Spleen (tissue), 11 donors: ENCODE data around the gene CMIP. TPM values are rescaled to one million over a fixed set of nuclear protein-coding genes. Genes with fewer than 3 reads are reported as not detected.

Experiments used
- DNase-seq: peaks from one replicate; pipeline ENCODE4 v3.0.0-alpha.2; 2020
- H3K27ac ChIP-seq, 8 donors: fragments of 200-600 bp; sonication (generic) in 7 of 8; 1 replicate in 4 of 8; 2 replicates in 4 of 8; pipeline versions ENCODE4 v1.5.0 to v1.8.0; 2016 to 2021; ENCODE audit warnings: inconsistent platforms in 4 of 8, mild to moderate bottlenecking in 4 of 8, moderate library complexity in 1 of 8
- H3K27me3 ChIP-seq, 7 donors: fragments of 200-600 bp; sonication (generic) in 6 of 7; replicated peaks in 1 of 7; 1 replicate in 4 of 7; 2 replicates in 3 of 7; pipeline versions ENCODE4 v1.5.0 to v1.8.0; 2016 to 2021; ENCODE audit warnings: inconsistent platforms in 3 of 7, mild to moderate bottlenecking in 1 of 7
- H3K36me3 ChIP-seq, 6 donors: fragments of 200-600 bp; sonication (generic) in 5 of 6; 1 replicate in 4 of 6; 2 replicates in 2 of 6; pipeline versions ENCODE4 v1.5.0 to v1.8.0; 2016 to 2021; ENCODE audit warnings: inconsistent platforms in 2 of 6
- H3K4me1 ChIP-seq, 6 donors: fragments of 200-600 bp; sonication (generic) in 5 of 6; 1 replicate in 3 of 6; 2 replicates in 3 of 6; pipeline versions ENCODE4 v1.5.0 to v1.8.0; 2016 to 2021; ENCODE audit warnings: inconsistent platforms in 3 of 6
- H3K4me3 ChIP-seq, 8 donors: fragments of 200-600 bp; sonication (generic) in 7 of 8; 1 replicate in 4 of 8; 2 replicates in 4 of 8; pipeline versions ENCODE4 v1.5.0 to v1.8.0; 2016 to 2021; ENCODE audit warnings: inconsistent platforms in 4 of 8, mild to moderate bottlenecking in 4 of 8, moderate library complexity in 2 of 8
- H3K9me3 ChIP-seq, 8 donors: fragments of 200-600 bp; sonication (generic) in 7 of 8; 1 replicate in 4 of 8; 2 replicates in 4 of 8; pipeline versions ENCODE4 v1.5.0 to v1.8.0; 2016 to 2021; ENCODE audit warnings: inconsistent platforms in 4 of 8
- POLR2A ChIP-seq, 3 donors: fragments of 450-650 bp; IDR thresholded peaks; one replicate each; pipeline ENCODE4 v1.5.1; 2017; ENCODE audit warnings: antibody characterized with exemption in 3 of 3, mild to moderate bottlenecking in 1 of 3
- POLR2AphosphoS5 ChIP-seq, 3 donors: sonication (generic); formaldehyde crosslinking; IDR thresholded peaks; one replicate each; pipeline ENCODE4 v1.5.1; 2017; ENCODE audit warnings: antibody characterized with exemption in 3 of 3
- WGBS, 5 donors: extraction: QIAGEN DNeasy Blood & Tissue Kit in 3 of 5; methylation state at CpG; one replicate each; pipeline versions ENCODE4 v1.1.5 to v1.1.7; 2013 to 2018; 5-methylcytosine and 5-hydroxymethylcytosine counted together
- intact Hi-C: fragments of 100-400 bp; cut with DNase I; formaldehyde crosslinking; loops from one replicate; pipeline ENCODE4 v1.15.0; 2023; ENCODE audit warnings: low total_unique reads
- polyA plus RNA-seq, 3 donors: library from polyadenylated mRNA; stranded (reverse); fragments of 200-250 nt; gene quantifications; one replicate each; pipeline ENCODE4 v1.2.1, GENCODE V29; 2013
- total RNA-seq, 7 donors: library from RNA; depleted of rRNA in 3 of 7; stranded (reverse); fragments of >200 nt in 3 of 7; fragmentation: NEBNext Ultra II Directional in 4 of 7; extraction: Animal tissue kit (Norgen Biotek cat#: 25700) in 4 of 7; gene quantifications; one replicate each; pipeline versions ENCODE4 v1.1.0 to v1.2.1, GENCODE V29; 2016 to 2021
- TF ChIP-seq, protein P1 (sequence below), 11 experiments: fragments of 200-600 bp in 7 of 11; fragments of 450-650 bp in 4 of 11; sonication (generic) in 4 of 11; IDR thresholded peaks in 8 of 11; conservative IDR thresholded peaks in 3 of 11; 1 replicate in 7 of 11; 2 replicates in 4 of 11; pipeline versions ENCODE4 v1.4.0 to v1.8.0; 2016 to 2021; ENCODE audit warnings: antibody characterized with exemption in 11 of 11, inconsistent platforms in 4 of 11, mild to moderate bottlenecking in 1 of 11
- donor health status: healthy with polysubstance abuse.
- donor health status: DM: no; HTN: no; CAD: no; lungs with moderate emphysema.
- donor health status: DM: no; HTN: no; CAD: no.
- donor health status: Bipolar disorder and iron deficiency.
- donor health status: healthy.
- donor health status: DM: no; HTN: no; CAD: no.
- donor health status: DM: yes; HTN: yes; CAD: no.

Gene CMIP
- total and polyA plus RNA-seq, 10 donors: 6.0 to 107 (median 63.6) TPM

DNA sequence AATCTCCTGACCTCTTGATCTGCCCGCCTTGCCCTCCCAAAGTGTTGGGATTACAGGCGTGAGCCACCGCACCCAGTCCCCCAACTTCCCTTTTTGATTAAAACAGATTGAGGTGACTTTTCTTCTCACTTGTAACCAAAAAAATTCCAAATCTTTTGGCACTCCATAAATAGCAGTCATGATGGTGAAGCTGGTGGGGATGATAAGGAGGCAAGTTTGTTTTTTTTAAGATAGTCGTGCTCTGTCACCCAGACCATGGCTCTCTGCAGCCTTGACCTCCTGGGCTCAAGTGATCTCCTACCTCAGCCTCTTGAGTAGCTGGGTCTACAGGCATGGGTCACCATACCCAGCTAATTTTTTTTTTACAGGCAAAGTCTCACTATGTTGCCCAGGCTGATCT lies 299.8 kb downstream of the CMIP start:
- no peak for DNase-seq
- no peak overlapping the region for H3K27ac ChIP-seq
- H3K4me1 ChIP-seq: peaks cover 15 to 78% (median 40%) of the 10 kb centered on the region in 6 donors
- no peak overlapping the region for H3K4me3 ChIP-seq
- H3K9me3 ChIP-seq: no peaks in the 10 kb centered on the region
- intact Hi-C loops: no loop called here
- no peaks in the 10 kb centered on the region for H3K36me3 ChIP-seq
- no peak for TF ChIP-seq POLR2A (IDR thresholded peaks at IDR 0.05)
- no peak for TF ChIP-seq POLR2AphosphoS5 (IDR thresholded peaks at IDR 0.05)
- TF ChIP-seq, protein P1, sequence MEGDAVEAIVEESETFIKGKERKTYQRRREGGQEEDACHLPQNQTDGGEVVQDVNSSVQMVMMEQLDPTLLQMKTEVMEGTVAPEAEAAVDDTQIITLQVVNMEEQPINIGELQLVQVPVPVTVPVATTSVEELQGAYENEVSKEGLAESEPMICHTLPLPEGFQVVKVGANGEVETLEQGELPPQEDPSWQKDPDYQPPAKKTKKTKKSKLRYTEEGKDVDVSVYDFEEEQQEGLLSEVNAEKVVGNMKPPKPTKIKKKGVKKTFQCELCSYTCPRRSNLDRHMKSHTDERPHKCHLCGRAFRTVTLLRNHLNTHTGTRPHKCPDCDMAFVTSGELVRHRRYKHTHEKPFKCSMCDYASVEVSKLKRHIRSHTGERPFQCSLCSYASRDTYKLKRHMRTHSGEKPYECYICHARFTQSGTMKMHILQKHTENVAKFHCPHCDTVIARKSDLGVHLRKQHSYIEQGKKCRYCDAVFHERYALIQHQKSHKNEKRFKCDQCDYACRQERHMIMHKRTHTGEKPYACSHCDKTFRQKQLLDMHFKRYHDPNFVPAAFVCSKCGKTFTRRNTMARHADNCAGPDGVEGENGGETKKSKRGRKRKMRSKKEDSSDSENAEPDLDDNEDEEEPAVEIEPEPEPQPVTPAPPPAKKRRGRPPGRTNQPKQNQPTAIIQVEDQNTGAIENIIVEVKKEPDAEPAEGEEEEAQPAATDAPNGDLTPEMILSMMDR (IDR thresholded peaks at IDR 0.05 in 8 of 11, conservative IDR thresholded peaks at IDR 0.05 in 3 of 11): no peak
- H3K27me3 ChIP-seq: no peaks in the 10 kb centered on the region
- WGBS, 5 donors: 48 to 84% (median 70%) methylated on average over 4 of the region's 4 CpGs

DNA sequence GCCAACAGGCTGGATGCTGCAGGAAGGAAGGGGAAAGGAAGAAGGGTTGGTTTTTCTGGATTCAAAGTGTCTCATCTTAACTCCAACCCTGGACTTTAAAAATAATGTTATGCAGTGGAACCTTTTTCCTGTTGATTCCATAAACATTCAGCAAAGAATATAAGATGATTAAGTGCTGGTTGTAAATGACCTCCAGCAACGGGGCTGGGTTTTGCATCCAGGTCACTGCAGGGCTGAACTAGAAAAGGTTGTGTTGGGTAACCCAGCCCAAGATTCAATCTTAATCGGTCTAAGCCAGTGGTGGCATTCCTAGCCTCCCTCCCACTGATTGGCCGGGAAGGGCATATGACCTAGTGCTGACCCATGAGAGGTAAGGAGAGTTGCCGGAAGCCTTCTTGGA lies 300.3 kb downstream of the CMIP start:
- H3K27me3 ChIP-seq: no peaks in the 10 kb centered on the region
- intact Hi-C loops: no loop called here
- H3K9me3 ChIP-seq: no peaks in the 10 kb centered on the region
- TF ChIP-seq POLR2A (IDR thresholded peaks at IDR 0.05) (no peak), POLR2AphosphoS5 (IDR thresholded peaks at IDR 0.05) (no peak)
- TF ChIP-seq, protein P1 (IDR thresholded peaks at IDR 0.05 in 8 of 11, conservative IDR thresholded peaks at IDR 0.05 in 3 of 11): no peak
- peaks cover 15 to 78% (median 36%) of the 10 kb centered on the region in 6 donors for H3K4me1 ChIP-seq
- H3K27ac ChIP-seq: no peak overlapping the region
- no peak for DNase-seq
- no peak overlapping the region for H3K4me3 ChIP-seq
- H3K36me3 ChIP-seq: no peaks in the 10 kb centered on the region
- 85 to 93% (median 88%) methylated on average over 4 of the region's 4 CpGs for WGBS, 5 donors

DNA sequence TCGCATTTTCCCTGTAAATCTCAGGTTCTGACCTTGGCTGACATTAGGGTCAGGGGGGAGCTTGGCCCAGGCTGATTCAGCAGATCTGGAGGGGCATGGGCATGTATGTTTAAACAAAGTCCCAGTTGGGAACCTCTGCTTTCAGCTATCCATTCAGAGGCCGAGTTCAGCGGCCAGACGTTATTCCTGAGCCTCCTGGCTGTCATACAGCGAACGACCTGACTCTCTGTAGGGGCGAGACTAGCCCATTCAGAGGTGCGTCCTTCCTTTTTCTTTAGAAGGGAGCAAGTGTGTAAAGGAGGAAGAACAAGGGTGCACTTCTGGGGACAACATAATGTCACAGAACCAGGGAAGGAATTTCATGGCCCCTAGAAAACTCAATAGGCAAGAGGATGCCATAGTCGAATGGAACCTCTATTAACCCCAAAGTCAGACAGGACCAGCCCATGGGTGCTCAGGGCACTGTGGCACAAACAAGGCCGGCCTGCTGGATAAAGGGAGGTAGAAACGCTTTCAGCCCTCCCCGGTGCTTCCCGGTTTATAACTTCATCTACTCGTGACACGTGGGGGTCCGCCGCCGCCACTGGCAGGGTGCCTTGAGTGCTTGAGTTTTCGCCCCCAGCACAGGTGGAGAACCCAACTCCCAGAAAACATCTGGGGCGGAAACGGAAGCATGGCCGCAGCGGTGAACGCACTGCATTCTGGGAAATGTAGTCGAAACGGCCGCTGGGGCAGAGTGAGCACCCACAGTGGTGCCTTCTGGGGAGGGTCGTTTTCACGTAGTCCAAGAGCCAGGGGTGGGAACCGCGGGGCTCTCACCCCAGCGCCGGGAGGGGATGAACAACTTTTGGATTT lies 301.3 kb downstream of the CMIP start:
- H3K4me1 ChIP-seq: peaks cover 9 to 74% (median 26%) of the 10 kb centered on the region in 6 donors
- TF ChIP-seq, protein P1 (IDR thresholded peaks at IDR 0.05 in 8 of 11, conservative IDR thresholded peaks at IDR 0.05 in 3 of 11): no peak
- TF ChIP-seq POLR2AphosphoS5 (IDR thresholded peaks at IDR 0.05): peak; percentile 75 to 86 (median 81)
- intact Hi-C loops: no loop called here
- H3K4me3 ChIP-seq: peak overlapping the region in 7 of 8 donors; percentile 31 to 69 (median 34)
- H3K36me3 ChIP-seq: no peaks in the 10 kb centered on the region
- 15 to 26% (median 15%) methylated on average over 22 to 33 of the region's 33 CpGs for WGBS, 5 donors
- no peaks in the 10 kb centered on the region for H3K27me3 ChIP-seq
- peak; percentile 95 for DNase-seq
- H3K9me3 ChIP-seq: no peaks in the 10 kb centered on the region
- peak overlapping the region in 7 of 8 donors; percentile 36 to 85 (median 73) for H3K27ac ChIP-seq

DNA sequence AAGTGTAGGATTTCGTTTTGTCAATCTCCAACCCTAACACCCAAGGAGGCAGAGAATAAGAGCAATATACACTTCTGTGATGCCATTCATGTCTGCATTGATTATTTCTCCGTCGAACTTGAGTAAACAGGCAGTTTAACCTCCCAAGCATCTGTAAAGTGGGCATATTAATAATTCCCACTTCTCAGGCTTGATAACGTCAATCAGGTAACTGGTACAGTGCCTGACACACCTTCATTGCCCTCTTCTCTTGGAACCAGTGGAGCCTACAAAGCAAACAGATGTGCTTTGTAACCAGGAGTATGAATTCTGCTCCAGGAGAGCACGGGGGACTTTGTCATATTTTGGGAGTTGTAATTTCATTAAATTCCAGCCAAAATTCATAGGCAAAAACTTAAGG lies 302.0 kb downstream of the CMIP start:
- no peaks in the 10 kb centered on the region for H3K36me3 ChIP-seq
- H3K27ac ChIP-seq: peak overlapping the region in 6 of 8 donors; percentile 36 to 85 (median 76)
- DNase-seq: no peak
- no peak for TF ChIP-seq POLR2A (IDR thresholded peaks at IDR 0.05)
- no peak for TF ChIP-seq POLR2AphosphoS5 (IDR thresholded peaks at IDR 0.05)
- TF ChIP-seq, protein P1 (IDR thresholded peaks at IDR 0.05 in 8 of 11, conservative IDR thresholded peaks at IDR 0.05 in 3 of 11): no peak
- H3K27me3 ChIP-seq: no peaks in the 10 kb centered on the region
- H3K4me1 ChIP-seq: peaks cover 8 to 74% (median 23%) of the 10 kb centered on the region in 6 donors
- intact Hi-C loops: no loop called here
- peak overlapping the region in 7 of 8 donors; percentile 31 to 69 (median 34) for H3K4me3 ChIP-seq
- WGBS, 5 donors: 43 to 51% (median 48%) methylated on average over 5 of the region's 5 CpGs
- no peaks in the 10 kb centered on the region for H3K9me3 ChIP-seq
